Ramos (cell line): Measurements from ENCODE around the gene ABCC12.

Experiments
- in situ Hi-C: fragments of 300-500 bp; cut with MboI; formaldehyde crosslinking; loops from one replicate; pipeline ENCODE4 v1.14.3; 2022; ENCODE audit warnings: low sequenced_read_pairs; ENCODE audit not compliant: unreplicated experiment

Gene ABCC12

DNA sequence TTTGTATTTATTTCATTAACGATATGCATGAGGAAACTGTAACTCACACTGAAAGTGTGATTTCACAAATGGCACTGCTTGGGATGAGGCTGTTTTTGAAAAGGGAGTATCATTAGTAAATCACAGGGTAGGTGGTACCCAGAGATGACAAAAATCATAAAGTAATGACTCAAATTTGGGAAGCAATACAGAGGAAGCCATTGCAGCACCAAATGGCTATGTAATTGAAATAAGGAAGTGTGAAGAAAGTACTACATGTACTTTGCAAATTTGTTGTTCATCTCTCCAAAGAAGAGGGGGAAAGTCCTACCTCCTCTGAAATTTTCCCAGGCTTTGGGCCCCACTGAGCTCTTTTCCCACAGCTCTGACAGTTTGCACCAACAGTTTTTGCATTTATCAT is 12.3 kb upstream of the ABCC12 start:
- in situ Hi-C loops: loop anchor here (25.0 kb wide), 1 partner anchor 1506 kb away; no protein-coding TSS in a partner anchor

DNA sequence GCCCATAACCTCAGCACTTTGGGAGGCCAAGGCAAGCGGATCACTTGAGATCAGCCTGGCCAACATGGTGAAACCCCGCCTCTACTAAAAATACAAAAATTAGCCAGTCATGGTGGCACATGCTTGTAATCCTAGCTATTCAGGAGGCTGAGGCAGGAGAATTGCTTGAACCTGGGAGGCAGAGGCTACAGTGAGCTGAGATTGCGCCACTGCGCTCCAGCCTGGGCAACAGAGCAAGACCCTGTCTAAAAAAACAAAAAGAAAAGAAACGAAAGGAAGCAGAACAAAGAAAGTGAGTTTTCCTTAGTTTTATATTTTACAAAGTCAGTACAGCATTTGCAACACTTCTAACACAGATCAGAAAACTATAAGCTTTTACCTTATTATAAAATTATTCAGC is 10.8 kb upstream of the ABCC12 start:
- in situ Hi-C loops: loop anchor here (25.0 kb wide), 1 partner anchor 1504 kb away; no protein-coding TSS in a partner anchor

- in situ Hi-C loops: loop anchor here (25.0 kb wide), 1 partner anchor 1504 kb away; no protein-coding TSS in a partner anchor
Observed at GRCh38 chr16:48165961-48166578, 10.3 kb upstream of the ABCC12 start.

DNA sequence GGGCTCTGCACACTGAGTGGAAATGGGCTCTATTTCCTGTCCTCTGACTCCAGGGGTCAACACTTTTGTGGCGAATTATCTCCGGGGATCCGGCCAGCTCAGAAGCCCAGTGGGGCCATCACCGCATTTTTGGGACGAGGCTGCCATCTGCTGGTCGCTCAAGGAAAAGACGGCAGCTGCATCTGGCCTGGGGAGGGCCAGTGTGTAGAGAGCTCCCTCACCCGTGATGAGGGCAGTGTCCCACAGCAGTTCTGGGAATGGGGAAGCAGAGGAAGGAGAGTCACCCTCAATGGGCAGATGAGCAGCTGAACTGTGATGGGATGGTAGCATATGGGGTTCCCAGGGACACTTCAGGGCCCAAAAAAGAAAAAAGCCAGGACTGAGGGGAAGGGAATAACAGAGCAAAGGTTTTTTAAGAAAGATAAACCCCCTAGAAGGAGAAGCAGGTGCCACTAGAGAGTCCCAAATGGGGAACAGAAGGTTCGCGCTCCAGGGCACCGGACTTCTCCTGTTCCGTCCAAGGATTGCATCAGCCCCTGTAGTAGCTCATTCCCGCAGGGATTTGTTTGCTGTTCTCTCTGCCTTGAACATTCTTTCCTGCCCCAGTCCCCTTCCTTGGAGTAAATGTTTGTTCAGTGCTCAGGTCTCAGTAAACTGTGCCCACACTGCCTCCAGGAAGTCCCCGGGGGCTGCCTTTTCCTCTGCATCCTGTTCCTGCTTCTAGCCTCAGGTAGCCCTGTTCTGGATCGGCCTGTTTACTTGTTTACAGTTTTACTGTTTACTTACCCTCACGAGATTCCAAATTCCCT is 9.3 kb upstream of the ABCC12 start:
- in situ Hi-C loops: loop anchor here (5.0 to 25.0 kb wide), 2 partner anchors 1218 to 1503 kb away; no protein-coding TSS in a partner anchor

- in situ Hi-C loops: loop anchor here (5.0 to 25.0 kb wide), 2 partner anchors 1216 to 1501 kb away; no protein-coding TSS in a partner anchor
Observed at GRCh38 chr16:48162839-48163410, 7.1 kb upstream of the ABCC12 start.

DNA sequence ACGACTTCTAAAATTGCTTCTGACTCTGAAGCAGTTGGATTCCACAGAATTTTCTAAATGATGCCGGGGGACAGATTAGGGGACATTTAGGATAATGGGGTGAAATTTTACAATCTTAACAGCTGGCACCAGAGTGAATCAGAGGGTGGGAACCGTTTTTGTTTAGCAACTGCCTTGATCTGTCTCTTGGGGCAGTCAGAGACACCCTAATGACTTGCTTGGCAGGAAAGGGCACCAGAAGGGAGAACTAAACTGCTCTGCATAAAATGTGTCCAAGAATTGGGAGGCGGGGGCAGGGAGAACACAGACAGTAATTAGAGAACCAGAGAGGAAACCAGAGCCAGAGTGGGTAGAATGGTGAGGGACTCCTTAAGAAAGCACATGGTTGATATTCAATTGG is 6.1 kb upstream of the ABCC12 start:
- in situ Hi-C loops: loop anchor here (5.0 to 25.0 kb wide), 2 partner anchors 1215 to 1500 kb away; no protein-coding TSS in a partner anchor

DNA sequence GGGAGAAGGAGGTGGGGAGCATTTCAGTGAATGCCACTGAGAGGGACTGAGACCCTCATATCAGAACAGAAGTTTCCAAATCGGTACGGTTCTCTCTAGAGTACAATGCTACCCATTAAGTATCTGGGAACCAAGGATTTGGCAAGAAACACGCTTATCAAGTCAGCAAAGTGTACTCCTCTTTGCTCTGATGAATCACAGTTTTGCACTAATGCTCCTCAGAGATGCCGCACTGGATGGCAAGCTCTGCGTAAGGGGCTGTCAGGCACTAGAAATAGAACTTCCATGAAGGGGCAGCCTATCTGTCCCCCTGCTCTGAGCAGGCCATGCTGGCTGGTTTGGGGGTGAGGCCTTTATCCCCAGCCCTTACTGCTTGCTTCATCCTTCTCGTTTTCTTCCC is 4.8 kb upstream of the ABCC12 start:
- in situ Hi-C loops: loop anchor here (5.0 to 25.0 kb wide), 2 partner anchors 1213 to 1498 kb away; no protein-coding TSS in a partner anchor

GRCh38 chr16:48158296-48158695 is 2.5 kb upstream of the ABCC12 start:
- in situ Hi-C loops: loop anchor here (10.0 to 25.0 kb wide), 2 partner anchors 1023 to 1496 kb away; no protein-coding TSS in a partner anchor

GRCh38 chr16:48157794-48158193 is 2.0 kb upstream of the ABCC12 start:
- in situ Hi-C loops: loop anchor here (10.0 to 25.0 kb wide), 2 partner anchors 1023 to 1495 kb away; no protein-coding TSS in a partner anchor

DNA sequence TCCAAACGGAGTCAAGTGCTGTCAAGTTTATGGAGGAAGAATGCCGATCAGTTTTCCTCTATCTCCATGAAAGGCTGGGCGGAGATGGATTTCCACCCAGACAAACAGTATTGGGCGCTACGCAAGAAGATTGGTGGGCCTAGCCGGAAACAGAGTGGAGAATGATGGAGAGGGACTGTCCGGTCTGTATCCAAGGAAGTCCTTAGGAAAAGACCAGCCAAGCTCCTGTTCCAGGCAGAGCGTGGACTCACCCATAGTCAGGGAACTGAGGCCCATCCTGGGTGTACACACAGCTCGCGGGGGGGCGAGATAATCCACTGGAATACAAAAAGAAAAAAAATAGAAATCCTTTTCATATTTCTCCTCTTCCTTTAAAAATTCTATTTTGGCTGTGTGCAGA is 1.5 kb upstream of the ABCC12 start:
- in situ Hi-C loops: loop anchor here (10.0 to 25.0 kb wide), 2 partner anchors 1023 to 1495 kb away; no protein-coding TSS in a partner anchor

- in situ Hi-C loops: loop anchor here (10.0 to 25.0 kb wide), 2 partner anchors 1022 to 1494 kb away; no protein-coding TSS in a partner anchor
Observed at GRCh38 chr16:48156790-48157209, 1.0 kb upstream of the ABCC12 start.

DNA sequence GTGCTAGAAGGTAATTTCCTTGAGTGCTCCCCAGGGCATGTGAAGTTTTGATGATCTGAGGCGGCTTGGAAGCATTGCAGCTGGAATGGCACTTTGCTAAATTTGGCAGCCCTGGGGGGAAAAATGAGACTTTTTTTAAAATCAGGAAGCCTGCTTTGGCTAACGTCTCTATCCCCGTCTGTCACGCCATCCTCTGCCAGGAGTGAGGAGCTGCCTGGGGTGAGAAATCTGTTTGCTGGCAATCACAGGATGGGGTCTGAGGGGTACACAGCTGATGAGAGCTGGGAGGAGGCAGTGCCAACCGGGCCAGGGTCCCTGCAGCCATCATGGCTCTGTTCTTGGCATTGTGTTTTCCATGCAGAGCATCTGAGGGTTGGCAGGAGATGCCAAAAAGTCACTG is 2.0 kb downstream of the ABCC12 start:
- in situ Hi-C loops: loop anchor here (10.0 to 25.0 kb wide), 2 partner anchors 1019 to 1491 kb away; no protein-coding TSS in a partner anchor

- in situ Hi-C loops: loop anchor here (10.0 to 25.0 kb wide), 2 partner anchors 1017 to 1490 kb away; no protein-coding TSS in a partner anchor
Observed at GRCh38 chr16:48152226-48152625, 3.6 kb downstream of the ABCC12 start.

- in situ Hi-C loops: loop anchor here (10.0 to 25.0 kb wide), 2 partner anchors 1016 to 1488 kb away; no protein-coding TSS in a partner anchor
Observed at GRCh38 chr16:48150707-48151106, 5.1 kb downstream of the ABCC12 start.

DNA sequence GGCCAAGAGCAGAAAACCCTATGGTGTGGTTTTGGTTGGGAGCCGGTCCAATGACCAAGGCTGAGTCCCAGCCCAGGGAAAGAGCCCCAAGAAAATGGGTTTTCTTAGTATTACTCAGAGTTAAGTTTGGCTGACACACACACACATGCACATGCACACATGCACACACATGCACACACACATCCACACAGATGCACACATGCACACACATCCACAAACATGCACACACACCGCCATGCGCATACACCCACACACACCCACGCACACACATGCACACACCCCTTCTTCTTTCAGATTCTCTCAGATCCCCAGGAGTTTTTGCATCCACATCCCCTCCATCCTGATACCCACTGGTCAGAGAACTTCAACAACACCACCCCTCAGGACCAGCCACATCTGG is 9.1 kb downstream of the ABCC12 start:
- in situ Hi-C loops: no loop called here

DNA sequence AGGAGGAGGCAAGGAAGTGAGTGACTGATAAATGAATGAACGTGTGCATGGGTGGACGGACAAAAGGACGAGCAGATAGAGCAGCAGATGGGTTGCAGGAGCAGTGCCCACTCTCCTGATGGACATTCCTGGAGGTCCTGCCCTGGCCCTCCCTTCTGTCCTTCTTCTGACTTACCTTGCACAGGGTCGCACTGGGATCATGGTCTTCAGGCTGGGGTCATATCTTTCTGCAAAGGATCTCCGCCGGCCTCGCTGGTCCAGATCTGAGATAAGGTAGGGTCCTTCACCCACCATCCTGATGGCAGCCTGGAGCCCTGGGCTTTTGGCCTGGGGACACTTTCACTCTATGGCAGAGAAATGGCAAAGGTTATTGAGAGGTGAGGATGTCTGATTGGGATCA is 9.7 kb downstream of the ABCC12 start:
- in situ Hi-C loops: no loop called here

GRCh38 chr16:48143812-48144368 is 11.9 kb downstream of the ABCC12 start:
- in situ Hi-C loops: no loop called here

DNA sequence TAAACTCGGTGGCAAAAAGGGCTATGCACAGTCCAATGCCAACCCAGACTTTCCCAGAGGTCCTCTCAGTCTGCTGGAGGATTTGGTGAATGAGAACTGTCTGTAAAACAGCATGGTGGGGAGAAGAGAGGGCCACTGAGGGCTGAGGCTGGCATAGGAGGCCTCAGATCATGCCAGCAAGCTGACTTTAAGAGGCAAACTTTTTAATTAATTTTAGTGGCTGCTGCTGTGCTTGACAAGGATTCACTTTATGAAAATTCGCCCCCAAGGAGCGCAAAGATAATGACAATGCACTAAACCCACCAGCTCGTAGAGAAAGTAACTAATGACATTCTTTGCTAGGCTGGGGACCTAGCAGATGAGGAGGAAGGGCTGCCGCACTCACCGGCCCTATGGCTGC is 15.0 kb downstream of the ABCC12 start:
- in situ Hi-C loops: no loop called here

GRCh38 chr16:48139517-48139916 is 16.3 kb downstream of the ABCC12 start:
- in situ Hi-C loops: no loop called here

- in situ Hi-C loops: no loop called here
Observed at GRCh38 chr16:48138543-48138942, 17.2 kb downstream of the ABCC12 start.
